GM12873 (cell line): ENCODE measurements around the gene DMP1.
A peak's percentile ranks its signal among the peaks of the same experiment; 100 is the strongest.

ENCODE experiments used
- CTCF ChIP-seq: IDR thresholded peaks from 2 replicates; pipeline ENCODE4 v1.5.1; 2012; ENCODE audit warnings: low read depth, mild to moderate bottlenecking, moderate library complexity, low read length, control low read depth; ENCODE audit not compliant: insufficient read depth; ENCODE audit errors: missing control alignments

The DMP1 gene

GRCh38 chr4:87679449-87680169 lies 29.5 kb downstream of the DMP1 start:
- TF ChIP-seq CTCF: peak; percentile 66

- TF ChIP-seq CTCF: no peak
Observed at GRCh38 chr4:87680271-87680670, 30.2 kb downstream of the DMP1 start.

GRCh38 chr4:87688316-87688715 lies 38.2 kb downstream of the DMP1 start:
- no peak for TF ChIP-seq CTCF

- TF ChIP-seq CTCF: no peak
Observed at GRCh38 chr4:87697272-87697671, 47.2 kb downstream of the DMP1 start.

GRCh38 chr4:87697945-87698344 lies 47.9 kb downstream of the DMP1 start:
- no peak for TF ChIP-seq CTCF

GRCh38 chr4:87698394-87698793 lies 48.3 kb downstream of the DMP1 start:
- TF ChIP-seq CTCF: no peak

GRCh38 chr4:87704001-87704400 lies 53.9 kb downstream of the DMP1 start:
- no peak for TF ChIP-seq CTCF
